HG03175 (cell line): ENCODE results near the gene FRMD5.

Experiments used
- ATAC-seq: cut with Tn5 transposase; IDR thresholded peaks from one replicate; pipeline ENCODE4 v1.9.1; 2021; ENCODE audit warnings: mild to moderate bottlenecking, moderate library complexity; ENCODE audit not compliant: unreplicated experiment

The FRMD5 gene

GRCh38 chr15:44096596-44096995, 98.5 kb downstream of the FRMD5 start:
- ATAC-seq: no peak

GRCh38 chr15:44094781-44095180, 100.3 kb downstream of the FRMD5 start:
- ATAC-seq: no peak

- ATAC-seq: no peak
Observed at GRCh38 chr15:44093836-44094235, 101.2 kb downstream of the FRMD5 start.

GRCh38 chr15:44092221-44092620, 102.8 kb downstream of the FRMD5 start:
- no peak for ATAC-seq

- ATAC-seq: no peak
Observed at GRCh38 chr15:44087578-44088465, 107.2 kb downstream of the FRMD5 start.

- no peak for ATAC-seq
Observed at GRCh38 chr15:44084770-44085169, 110.3 kb downstream of the FRMD5 start.

GRCh38 chr15:44084171-44084570, 110.9 kb downstream of the FRMD5 start:
- ATAC-seq: no peak

- ATAC-seq: no peak
Observed at GRCh38 chr15:44082558-44083157, 112.4 kb downstream of the FRMD5 start.

GRCh38 chr15:44081026-44082013, 113.8 kb downstream of the FRMD5 start:
- no peak for ATAC-seq

- no peak for ATAC-seq
Observed at GRCh38 chr15:44075535-44075934, 119.5 kb downstream of the FRMD5 start.

- no peak for ATAC-seq
Observed at GRCh38 chr15:44069489-44069888, 125.6 kb downstream of the FRMD5 start.

- no peak for ATAC-seq
Observed at GRCh38 chr15:44068347-44068746, 126.7 kb downstream of the FRMD5 start.

GRCh38 chr15:44066211-44066827, 128.8 kb downstream of the FRMD5 start:
- no peak for ATAC-seq

GRCh38 chr15:44064706-44065105, 130.4 kb downstream of the FRMD5 start:
- no peak for ATAC-seq

GRCh38 chr15:44058126-44058525, 136.9 kb downstream of the FRMD5 start:
- no peak for ATAC-seq

GRCh38 chr15:44045661-44046060, 149.4 kb downstream of the FRMD5 start:
- no peak for ATAC-seq

- ATAC-seq: no peak
Observed at GRCh38 chr15:44045217-44045616, 149.9 kb downstream of the FRMD5 start.

GRCh38 chr15:44038755-44039191, 156.3 kb downstream of the FRMD5 start:
- no peak for ATAC-seq

- ATAC-seq: no peak
Observed at GRCh38 chr15:44035781-44036699, 159.0 kb downstream of the FRMD5 start.
